ENCODE results near the gene F3. TPM values are rescaled to one million over a fixed set of nuclear protein-coding genes. Genes with fewer than 3 reads are reported as not detected.

The F3 gene
- total and polyA plus RNA-seq, 10 donors, result 1.1 to 12.4 (median 4.8) TPM

- Histone ChIP-seq H3K4me1 (no peaks in the 10 kb centered on the region), H3K9me3 (no peaks in the 10 kb centered on the region), H3K27me3 (replicated peaks in 1 of 7) (no peaks in the 10 kb centered on the region), H3K4me3 (no peak overlapping the region), H3K36me3 (no peaks in the 10 kb centered on the region), H3K27ac (no peak overlapping the region)
- intact Hi-C loops (cut with DNase I; ENCODE audit: low total_unique reads), result no loop called here
- TF ChIP-seq POLR2AphosphoS5 (IDR thresholded peaks at IDR 0.05) (no peak), CTCF (IDR thresholded peaks at IDR 0.05 in 8 of 11, conservative IDR thresholded peaks at IDR 0.05 in 3 of 11) (no peak), POLR2A (IDR thresholded peaks at IDR 0.05) (no peak)
- DNase-seq, result no peak
- 85 to 95% (median 94%) methylated on average over 5 of the region's 5 CpGs for WGBS, 5 donors
These were observed 13.0 kb upstream of the F3 start for GRCh38 chr1:94554580-94554979.

DNA sequence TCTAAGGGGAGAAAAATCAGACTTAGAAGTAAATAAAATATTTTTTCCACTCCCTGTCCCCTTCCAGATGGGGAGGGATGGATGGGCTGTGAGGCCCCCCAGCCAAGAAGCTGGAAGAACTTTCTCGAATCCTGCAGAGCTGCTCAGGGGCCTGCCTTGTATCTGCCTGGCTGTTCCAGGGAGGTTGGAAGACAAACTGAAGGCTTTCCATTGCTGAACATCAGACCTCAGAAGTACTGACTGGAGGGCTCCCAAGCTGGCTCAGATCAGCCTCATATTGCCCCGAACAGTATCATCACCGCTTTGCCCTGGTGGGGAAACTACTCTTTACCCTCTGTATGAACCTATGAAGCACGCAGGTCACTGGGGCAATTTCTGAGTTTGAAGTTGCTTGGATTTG is 12.4 kb upstream of the F3 start:
- Histone ChIP-seq H3K36me3 (no peaks in the 10 kb centered on the region), H3K4me1 (no peaks in the 10 kb centered on the region), H3K27me3 (replicated peaks in 1 of 7) (no peaks in the 10 kb centered on the region), H3K4me3 (no peak overlapping the region), H3K9me3 (no peaks in the 10 kb centered on the region), H3K27ac (no peak overlapping the region)
- 84 to 91% (median 88%) methylated on average over 4 of the region's 4 CpGs for WGBS, 5 donors
- intact Hi-C loops (cut with DNase I; ENCODE audit: low total_unique reads), result no loop called here
- TF ChIP-seq POLR2AphosphoS5 (IDR thresholded peaks at IDR 0.05), result no peak
- no peak for TF ChIP-seq POLR2A (IDR thresholded peaks at IDR 0.05)
- no peak for TF ChIP-seq CTCF (IDR thresholded peaks at IDR 0.05 in 8 of 11, conservative IDR thresholded peaks at IDR 0.05 in 3 of 11)
- no peak for DNase-seq

- 57 to 75% (median 67%) methylated on average over 5 of the region's 5 CpGs for WGBS, 5 donors
- H3K27me3 ChIP-seq (replicated peaks in 1 of 7), result no peaks in the 10 kb centered on the region
- intact Hi-C loops (cut with DNase I; ENCODE audit: low total_unique reads), result no loop called here
- H3K9me3 ChIP-seq, result no peaks in the 10 kb centered on the region
- no peak overlapping the region for H3K27ac ChIP-seq
- no peak overlapping the region for H3K4me3 ChIP-seq
- no peak for DNase-seq
- H3K36me3 ChIP-seq, result no peaks in the 10 kb centered on the region
- no peak for TF ChIP-seq CTCF (IDR thresholded peaks at IDR 0.05 in 8 of 11, conservative IDR thresholded peaks at IDR 0.05 in 3 of 11)
- TF ChIP-seq POLR2AphosphoS5 (IDR thresholded peaks at IDR 0.05), result no peak
- TF ChIP-seq POLR2A (IDR thresholded peaks at IDR 0.05), result no peak
- H3K4me1 ChIP-seq, result no peaks in the 10 kb centered on the region
These were observed 11.8 kb upstream of the F3 start for GRCh38 chr1:94553323-94553730.

DNA sequence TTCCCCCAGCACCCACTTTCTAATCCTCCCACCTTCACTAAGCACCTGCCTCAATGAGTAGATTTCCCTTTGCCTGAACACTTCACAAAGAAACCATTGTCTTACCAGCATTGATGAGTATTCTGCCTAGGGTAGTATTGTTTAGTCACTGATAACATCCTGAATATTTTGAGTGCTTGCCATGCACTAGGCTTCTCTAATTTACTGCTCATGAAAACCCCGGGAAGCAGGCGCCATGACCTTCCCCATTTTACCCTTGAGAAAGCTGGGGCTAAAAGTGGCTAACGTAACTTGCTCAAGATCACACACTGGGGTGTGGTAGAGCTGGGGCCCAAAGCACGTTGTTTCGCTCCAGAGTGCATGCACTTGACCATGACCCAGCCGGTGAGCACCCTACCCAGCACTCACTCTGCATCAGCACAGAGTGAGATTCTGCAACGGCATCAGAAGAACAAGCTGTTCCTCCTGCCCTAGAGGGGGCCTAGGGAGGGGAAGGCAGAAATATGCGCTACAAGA is 10.6 kb upstream of the F3 start:
- intact Hi-C loops (cut with DNase I; ENCODE audit: low total_unique reads), result no loop called here
- DNase-seq, result no peak
- H3K9me3 ChIP-seq, result no peaks in the 10 kb centered on the region
- no peaks in the 10 kb centered on the region for H3K4me1 ChIP-seq
- H3K4me3 ChIP-seq, result no peak overlapping the region
- H3K36me3 ChIP-seq, result no peaks in the 10 kb centered on the region
- H3K27me3 ChIP-seq (replicated peaks in 1 of 7), result no peaks in the 10 kb centered on the region
- TF ChIP-seq CTCF (IDR thresholded peaks at IDR 0.05 in 8 of 11, conservative IDR thresholded peaks at IDR 0.05 in 3 of 11), result no peak
- TF ChIP-seq POLR2A (IDR thresholded peaks at IDR 0.05), result no peak
- 62 to 80% (median 76%) methylated on average over 8 of the region's 8 CpGs for WGBS, 5 donors
- no peak overlapping the region for H3K27ac ChIP-seq
